Body of pancreas (tissue), 4 donors: ENCODE data around the gene MPL. TPM values are rescaled to one million over a fixed set of nuclear protein-coding genes. Genes with fewer than 3 reads are reported as not detected.

Experiments used
- ATAC-seq: fragments of 150-250 bp; one replicate; pipeline ENCODE4 v1.9.1; 2016
- DNase-seq, 4 donors: peaks; one replicate each; pipeline ENCODE4 v3.0.0-alpha.2; 2019
- H3K27ac ChIP-seq, 4 donors: fragments of 200-600 bp; sonication (generic); 1 replicate in 3 of 4; 2 replicates in 1 of 4; pipeline versions ENCODE4 v1.5.1 to v1.6.1; 2016 to 2019; ENCODE audit warnings: mild to moderate bottlenecking in 1 of 4, mixed read lengths in 1 of 4, moderate library complexity in 1 of 4
- H3K27me3 ChIP-seq, 2 donors: fragments of 200-600 bp; sonication (generic); one replicate each; pipeline ENCODE4 v1.6.0; 2016; ENCODE audit warnings: mild to moderate bottlenecking in 1 of 2
- H3K36me3 ChIP-seq, 2 donors: fragments of 200-600 bp; sonication (generic); replicated peaks in 1 of 2; 2 replicates each; pipeline ENCODE4 v1.5.1; 2016; ENCODE audit warnings: low read depth in 2 of 2; ENCODE audit not compliant: insufficient read depth in 1 of 2
- H3K4me1 ChIP-seq: fragments of 200-600 bp; sonication (generic); one replicate; pipeline ENCODE4 v1.6.0; 2016
- H3K4me3 ChIP-seq, 2 donors: fragments of 200-600 bp; sonication (generic); 1 replicate in 1 of 2; 2 replicates in 1 of 2; pipeline ENCODE4 v1.5.1; 2016 to 2019
- H3K9me3 ChIP-seq, 3 donors: fragments of 200-600 bp; sonication (generic); 1 replicate in 2 of 3; 2 replicates in 1 of 3; pipeline ENCODE4 v1.5.1; 2016
- CTCF ChIP-seq, 7 experiments: fragments of 450-650 bp in 4 of 7; fragments of 200-600 bp in 3 of 7; sonication (generic) in 3 of 7; IDR thresholded peaks; one replicate each; pipeline ENCODE4 v1.5.1; 2016 to 2019; ENCODE audit warnings: antibody characterized with exemption in 7 of 7
- POLR2A ChIP-seq, 3 donors: fragments of 450-650 bp; IDR thresholded peaks; one replicate each; pipeline ENCODE4 v1.6.1; 2016; ENCODE audit warnings: antibody characterized with exemption in 3 of 3, mild to moderate bottlenecking in 2 of 3
- WGBS, 2 donors: methylation state at CpG; one replicate each; pipeline ENCODE4 v1.1.5; 2017; 5-methylcytosine and 5-hydroxymethylcytosine counted together
- intact Hi-C: fragments of 100-400 bp; cut with DNase I; formaldehyde crosslinking; loops from one replicate; pipeline ENCODE4 v1.15.1; 2023
- total RNA-seq, 2 donors: library from RNA; depleted of rRNA; stranded (reverse); fragments of >200 nt; gene quantifications; one replicate each; pipeline ENCODE4 v1.1.0, GENCODE V29; 2016

Gene MPL
- total RNA-seq, 2 donors from 2014 or later: not detected

GRCh38 chr1:43313771-43314170, 23.8 kb upstream of the MPL start:
- intact Hi-C loops: no loop called here
- H3K4me1 ChIP-seq: no peaks in the 10 kb centered on the region
- ATAC-seq: no peak
- no peak overlapping the region for H3K4me3 ChIP-seq
- no peaks in the 10 kb centered on the region for H3K36me3 ChIP-seq
- 86% methylated on average over 8 to 10 of the region's 10 CpGs for WGBS, 2 donors
- TF ChIP-seq CTCF (IDR thresholded peaks at IDR 0.05): no peak
- no peak for TF ChIP-seq POLR2A (IDR thresholded peaks at IDR 0.05)
- H3K27me3 ChIP-seq: no peaks in the 10 kb centered on the region
- no peaks in the 10 kb centered on the region for H3K9me3 ChIP-seq
- H3K27ac ChIP-seq: no peak overlapping the region
- DNase-seq: no peak

GRCh38 chr1:43314233-43314632, 23.4 kb upstream of the MPL start:
- intact Hi-C loops: no loop called here
- DNase-seq: no peak
- Histone ChIP-seq H3K9me3 (no peaks in the 10 kb centered on the region), H3K27ac (no peak overlapping the region), H3K4me3 (no peak overlapping the region), H3K36me3 (no peaks in the 10 kb centered on the region), H3K27me3 (no peaks in the 10 kb centered on the region), H3K4me1 (no peaks in the 10 kb centered on the region)
- WGBS, 2 donors: 92 to 94% methylated on average over 5 of the region's 5 CpGs
- TF ChIP-seq POLR2A (IDR thresholded peaks at IDR 0.05) (no peak), CTCF (IDR thresholded peaks at IDR 0.05) (no peak)
- ATAC-seq: no peak

- intact Hi-C loops: no loop called here
- H3K4me3 ChIP-seq: no peak overlapping the region
- TF ChIP-seq POLR2A (IDR thresholded peaks at IDR 0.05) (no peak), CTCF (IDR thresholded peaks at IDR 0.05) (no peak)
- no peak overlapping the region for H3K27ac ChIP-seq
- ATAC-seq: no peak
- no peaks in the 10 kb centered on the region for H3K27me3 ChIP-seq
- no peak for DNase-seq
- WGBS, 2 donors: 67 to 82% methylated on average over 3 of the region's 3 CpGs
- H3K9me3 ChIP-seq: no peaks in the 10 kb centered on the region
- no peaks in the 10 kb centered on the region for H3K36me3 ChIP-seq
- no peaks in the 10 kb centered on the region for H3K4me1 ChIP-seq
Observed at GRCh38 chr1:43315481-43315880, 22.1 kb upstream of the MPL start.

GRCh38 chr1:43315963-43316737, 21.5 kb upstream of the MPL start:
- Histone ChIP-seq H3K27me3 (no peaks in the 10 kb centered on the region), H3K4me3 (no peak overlapping the region), H3K27ac (no peak overlapping the region), H3K9me3 (no peaks in the 10 kb centered on the region), H3K36me3 (no peaks in the 10 kb centered on the region), H3K4me1 (no peaks in the 10 kb centered on the region)
- ATAC-seq (no peak), DNase-seq (no peak)
- WGBS, 2 donors: 88 to 93% methylated on average over 10 of the region's 10 CpGs
- TF ChIP-seq CTCF (IDR thresholded peaks at IDR 0.05) (no peak), POLR2A (IDR thresholded peaks at IDR 0.05) (no peak)
- intact Hi-C loops: no loop called here
